Regular cardiac myocyte (primary cell): ENCODE measurements around the gene PGLYRP2. TPM values are rescaled to one million over a fixed set of nuclear protein-coding genes. Genes with fewer than 3 reads are reported as not detected.

Source experiments
- total RNA-seq: library from RNA; depleted of rRNA; stranded (reverse); fragments of >200 nt; gene quantifications from 2 replicates; pipeline ENCODE4 v1.2.3, GENCODE V29; 2014

PGLYRP2 gene, protein sequence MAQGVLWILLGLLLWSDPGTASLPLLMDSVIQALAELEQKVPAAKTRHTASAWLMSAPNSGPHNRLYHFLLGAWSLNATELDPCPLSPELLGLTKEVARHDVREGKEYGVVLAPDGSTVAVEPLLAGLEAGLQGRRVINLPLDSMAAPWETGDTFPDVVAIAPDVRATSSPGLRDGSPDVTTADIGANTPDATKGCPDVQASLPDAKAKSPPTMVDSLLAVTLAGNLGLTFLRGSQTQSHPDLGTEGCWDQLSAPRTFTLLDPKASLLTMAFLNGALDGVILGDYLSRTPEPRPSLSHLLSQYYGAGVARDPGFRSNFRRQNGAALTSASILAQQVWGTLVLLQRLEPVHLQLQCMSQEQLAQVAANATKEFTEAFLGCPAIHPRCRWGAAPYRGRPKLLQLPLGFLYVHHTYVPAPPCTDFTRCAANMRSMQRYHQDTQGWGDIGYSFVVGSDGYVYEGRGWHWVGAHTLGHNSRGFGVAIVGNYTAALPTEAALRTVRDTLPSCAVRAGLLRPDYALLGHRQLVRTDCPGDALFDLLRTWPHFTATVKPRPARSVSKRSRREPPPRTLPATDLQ
- not detected in 2 replicates for total RNA-seq

DNA sequence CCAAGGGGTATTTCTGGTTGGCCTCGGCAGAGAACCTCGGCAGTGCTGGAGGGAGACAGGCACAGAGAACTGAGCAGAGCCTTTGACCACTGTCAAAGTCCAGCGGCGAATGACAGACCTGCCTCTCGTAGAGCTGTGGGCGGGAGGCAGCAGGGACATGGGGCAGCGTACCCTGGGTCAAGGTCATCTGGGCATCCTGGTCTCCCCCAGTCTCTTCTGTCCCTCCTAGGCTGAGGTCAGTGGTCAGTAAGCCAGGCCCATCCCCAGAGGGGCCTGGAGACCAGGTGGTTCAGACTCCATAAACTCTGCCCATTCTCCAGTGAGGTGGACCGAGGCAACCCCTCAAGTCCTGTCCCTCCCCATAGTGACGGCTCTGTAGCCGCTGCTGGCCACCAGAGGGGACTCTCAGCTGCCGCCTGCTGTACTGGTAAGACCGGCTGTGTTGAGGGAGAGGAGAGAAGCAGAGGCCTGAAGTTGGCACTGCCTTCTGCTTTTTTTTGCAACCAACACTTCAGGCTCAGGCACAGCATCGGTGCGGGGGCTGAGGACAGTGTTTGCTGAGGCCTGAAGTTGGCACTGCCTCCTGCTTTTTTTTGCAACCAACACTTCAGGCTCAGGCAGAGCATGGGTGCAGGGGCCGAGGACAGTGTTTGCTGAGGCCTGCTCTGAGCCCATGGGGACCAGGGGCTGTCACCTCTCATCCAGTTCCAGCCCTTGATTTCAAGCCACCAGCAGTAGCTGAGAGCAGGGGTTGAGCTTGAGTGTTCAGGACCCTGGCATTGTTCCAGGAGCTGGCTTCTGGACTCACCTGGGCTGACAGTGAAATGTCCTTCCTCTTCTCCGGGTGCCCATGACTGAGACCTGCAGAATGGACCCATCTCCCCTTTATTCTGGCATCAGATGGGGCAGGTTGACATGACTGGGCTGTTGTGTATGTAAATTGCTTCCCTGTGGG, at the start of gene PGLYRP2:
TSS of gene PGLYRP2 (minus strand) at position 111 of the 955 bp plus-strand sequence. CDS start 130 bp downstream, outside the sequence.

DNA sequence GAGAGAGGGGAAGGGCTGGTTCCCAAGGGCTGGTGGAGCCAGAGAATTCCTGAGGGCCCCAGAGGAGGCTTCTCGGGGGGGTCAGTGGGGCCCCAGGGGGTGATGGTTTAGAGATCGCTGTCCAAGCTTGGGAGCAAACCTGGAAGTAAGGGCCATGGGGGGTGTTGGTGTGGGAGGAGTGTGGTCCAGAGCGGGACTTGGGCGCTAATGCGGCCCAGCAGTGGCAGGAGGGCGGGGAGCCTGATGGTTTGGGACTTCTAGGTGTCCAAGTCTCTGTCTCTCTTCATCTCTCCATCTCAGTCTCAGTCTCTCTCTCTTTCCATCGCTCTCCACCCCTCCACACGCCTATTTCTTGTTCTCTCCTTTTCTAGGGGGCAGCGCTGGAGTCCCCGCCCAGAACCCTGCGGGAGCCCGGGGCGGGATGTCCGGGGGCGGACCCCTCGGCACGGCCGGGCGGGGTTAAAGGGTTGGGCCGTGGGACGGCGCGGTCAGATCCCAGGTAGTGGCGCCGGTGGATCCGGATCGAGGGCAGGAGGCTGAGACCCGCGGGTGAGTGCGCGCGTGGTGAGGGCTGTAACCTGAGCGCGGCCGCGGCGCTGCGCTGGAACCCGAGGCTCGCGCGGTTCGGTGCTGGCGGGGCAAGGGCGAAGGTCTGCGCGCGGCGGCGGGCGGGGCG, 28.9 kb upstream of the PGLYRP2 start, which contains the start of gene CYP4F22:
TSS of gene CYP4F22 (plus strand) at position 491 of the 676 bp plus-strand sequence. CDS start 16,812 bp downstream, outside the sequence.

DNA sequence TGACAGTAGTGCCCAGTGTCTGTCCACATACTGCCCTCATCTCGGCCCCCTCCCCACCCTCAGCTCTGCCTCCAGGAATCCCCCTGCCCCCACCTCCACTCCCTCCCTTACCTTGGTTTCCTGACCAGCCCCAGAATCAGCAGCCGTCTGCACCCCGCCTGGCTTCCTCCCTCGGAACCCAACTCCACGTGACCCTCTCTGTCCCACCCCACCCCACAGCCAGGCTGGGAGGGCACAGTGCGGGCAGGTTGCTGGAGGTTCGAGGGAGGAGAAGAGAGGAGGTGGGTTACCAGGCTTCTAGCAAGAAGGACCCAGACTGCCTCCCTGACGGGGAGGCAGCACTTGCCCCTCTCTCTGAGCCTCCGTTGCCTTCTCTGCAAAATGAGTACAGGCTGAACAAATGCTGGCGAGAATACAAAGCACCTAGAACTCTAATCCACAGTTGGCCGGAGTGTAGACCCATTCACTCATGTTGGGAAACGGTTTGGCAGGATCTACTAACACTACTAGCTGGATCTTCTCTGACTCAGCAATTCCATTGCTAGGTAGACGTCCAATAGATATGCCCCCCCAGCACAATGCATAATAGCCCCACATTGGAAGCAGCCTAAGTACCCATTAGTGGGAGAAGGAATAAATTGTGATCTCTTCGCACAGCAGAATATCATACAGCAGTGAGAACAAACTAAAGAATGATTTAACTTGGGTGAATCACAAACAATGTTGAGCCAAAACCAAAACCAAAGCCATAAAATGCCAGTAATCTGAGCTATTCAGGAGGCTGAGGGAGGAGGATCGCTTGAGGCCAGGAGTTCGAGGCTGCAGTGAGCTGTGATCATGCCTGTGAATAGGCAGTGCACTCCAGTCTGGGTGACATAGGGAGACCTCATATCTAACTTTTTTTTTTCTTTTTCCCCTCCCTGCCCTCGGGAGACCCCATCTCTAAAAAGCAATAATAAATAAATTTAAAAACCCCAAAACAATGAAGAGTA, 14.6 kb downstream of the PGLYRP2 start, which contains the start of gene RASAL3:
TSS of gene RASAL3 (minus strand) at position 151 of the 992 bp plus-strand sequence. CDS start 186 bp downstream, outside the sequence.

DNA sequence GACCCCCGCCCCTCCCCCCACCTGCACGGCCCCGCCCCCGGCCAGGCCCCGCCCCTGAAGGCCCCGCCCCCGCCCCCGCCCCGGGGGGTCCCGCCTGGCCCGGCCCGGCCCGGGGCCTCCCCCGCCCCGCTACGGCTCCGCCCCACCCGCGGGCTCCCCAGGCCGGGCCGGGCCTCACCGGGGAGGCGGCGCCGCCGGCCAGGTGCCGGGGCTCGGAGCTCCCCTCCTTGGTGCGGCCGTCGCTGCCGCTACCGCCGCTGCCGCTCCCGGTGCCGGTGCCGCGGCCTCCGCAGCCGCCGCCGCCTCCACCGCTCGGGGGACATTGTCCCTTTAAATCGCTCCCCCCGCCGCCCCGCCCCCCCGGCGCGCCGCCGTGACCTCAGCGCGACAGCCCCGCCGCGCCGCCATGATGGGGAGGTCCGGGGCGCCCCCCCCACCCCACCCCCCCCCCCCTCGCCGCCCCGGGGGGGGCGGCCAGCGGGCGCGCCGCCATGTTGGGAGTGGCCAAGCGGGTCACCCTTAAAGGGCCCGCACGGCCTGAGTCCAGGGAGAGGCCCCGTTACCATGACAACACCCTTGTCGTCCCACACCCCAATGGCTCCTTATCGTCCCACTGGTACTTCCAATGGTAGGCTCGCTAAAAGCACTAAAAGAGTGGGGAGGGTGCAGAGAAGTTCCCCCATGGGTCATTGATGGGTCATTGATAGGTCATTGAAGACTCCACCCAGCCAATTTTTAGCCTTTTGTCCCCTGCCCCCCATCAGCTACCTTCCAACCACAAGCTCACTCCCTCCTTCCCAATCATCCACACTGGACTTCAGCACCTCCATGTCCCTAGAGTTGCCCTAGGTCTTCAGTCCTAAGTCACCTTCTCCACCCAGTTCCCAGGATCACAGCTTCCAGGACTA, 29.4 kb downstream of the PGLYRP2 start, which contains the start of gene WIZ:
TSS of gene WIZ (minus strand) at position 337 of the 908 bp plus-strand sequence. CDS start 1,649 bp downstream, outside the sequence.

Other genes starting within 250 kb of the PGLYRP2 start
- gene EPHX3, start 247.1 kb downstream of the PGLYRP2 start, total RNA-seq: 0.19 TPM in 1 of 2 replicates, not detected in the other
- 9.9 and 10.4 TPM in 2 replicates for gene BRD4, start 147.0 kb downstream of the PGLYRP2 start, total RNA-seq
- 10.1 and 18.0 TPM in 2 replicates for gene AKAP8, start 99.7 kb downstream of the PGLYRP2 start, total RNA-seq
- gene AKAP8L, start 60.5 kb downstream of the PGLYRP2 start, total RNA-seq: 47.4 and 57.2 TPM in 2 replicates
- 5.9 and 6.3 TPM in 2 replicates for gene WIZ, start 29.5 kb downstream of the PGLYRP2 start, total RNA-seq
- under 0.01 TPM in 2 replicates for gene RASAL3, start 15.0 kb downstream of the PGLYRP2 start, total RNA-seq
- not detected in 2 replicates for gene CYP4F22, start 29.0 kb upstream of the PGLYRP2 start, total RNA-seq
- not detected in 2 replicates for gene CYP4F8, start 135.7 kb upstream of the PGLYRP2 start, total RNA-seq
- gene CYP4F3, start 161.4 kb upstream of the PGLYRP2 start, total RNA-seq: not detected in 2 replicates
- not detected in 2 replicates for gene CYP4F12, start 193.6 kb upstream of the PGLYRP2 start, total RNA-seq
- not detected in 2 replicates for gene OR10H2, start 248.5 kb upstream of the PGLYRP2 start, total RNA-seq